Gastroesophageal sphincter (tissue), 3 donors: ENCODE data around the gene KIF5C.

Experiments used
- CTCF ChIP-seq, 4 experiments: fragments of 200-600 bp in 2 of 4; fragments of 450-650 bp in 2 of 4; sonication (generic) in 1 of 4; IDR thresholded peaks; one replicate each; pipeline ENCODE4 v1.5.1; 2017 to 2019; ENCODE audit warnings: antibody characterized with exemption in 4 of 4, mild to moderate bottlenecking in 2 of 4, moderate library complexity in 2 of 4
- EP300 ChIP-seq: sonication (generic); formaldehyde crosslinking; IDR thresholded peaks from one replicate; pipeline ENCODE4 v1.6.1; 2017; ENCODE audit warnings: antibody characterized with exemption, mild to moderate bottlenecking
- POLR2A ChIP-seq, 2 donors: fragments of 450-650 bp; IDR thresholded peaks; one replicate each; pipeline ENCODE4 v1.6.1; 2017; ENCODE audit warnings: antibody characterized with exemption in 2 of 2, mild to moderate bottlenecking in 2 of 2, moderate library complexity in 1 of 2
- POLR2AphosphoS5 ChIP-seq: sonication (generic); formaldehyde crosslinking; IDR thresholded peaks from one replicate; pipeline ENCODE4 v1.6.1; 2017; ENCODE audit warnings: antibody characterized with exemption

GRCh38 chr2:148875387-148876051 lies 492 bp downstream of the KIF5C start:
- TF ChIP-seq CTCF (IDR thresholded peaks at IDR 0.05) = no peak
- no peak for TF ChIP-seq POLR2AphosphoS5
- no peak for TF ChIP-seq EP300
- no peak for TF ChIP-seq POLR2A (IDR thresholded peaks at IDR 0.05)
